Smooth muscle cell (in vitro differentiated cells): ENCODE results near the gene GLI1. TPM values are rescaled to one million over a fixed set of nuclear protein-coding genes. Genes with fewer than 3 reads are reported as not detected.
"Not testable (repeated sequence)": the region's sequence is repeated elsewhere in the genome, so short reads cannot be mapped to it uniquely, and the experiment has no call there.

ENCODE experiments used
- DNase-seq: peaks from one replicate; lab custom pipeline; 2025; ENCODE audit not compliant: unreplicated experiment; lab: John Stamatoyannopoulos, UW
- H2AFZ ChIP-seq: fragments of 200-600 bp; sonication (generic); 2 replicates; pipeline ENCODE4 v1.6.0; 2016; ENCODE audit warnings: antibody characterized with exemption, low read depth, mild to moderate bottlenecking
- H3F3A ChIP-seq: fragments of 200-600 bp; sonication (generic); 2 replicates; pipeline ENCODE4 v1.6.0; 2017; ENCODE audit warnings: antibody characterized with exemption, low read depth
- H3K27ac ChIP-seq: fragments of 200-600 bp; sonication (generic); 2 replicates; pipeline ENCODE4 v1.5.1; 2016; ENCODE audit warnings: low read depth, mild to moderate bottlenecking
- H3K27me3 ChIP-seq: fragments of 200-600 bp; sonication (generic); 2 replicates; pipeline ENCODE4 v1.6.1; 2016; ENCODE audit warnings: low read depth, mild to moderate bottlenecking
- H3K36me3 ChIP-seq: fragments of 200-600 bp; sonication (generic); 2 replicates; pipeline ENCODE4 v1.5.1; 2016; ENCODE audit warnings: low read depth
- H3K4me1 ChIP-seq: fragments of 200-600 bp; sonication (generic); 2 replicates; pipeline ENCODE4 v1.5.1; 2016; ENCODE audit warnings: low read depth
- H3K4me2 ChIP-seq: fragments of 200-600 bp; sonication (generic); 2 replicates; pipeline ENCODE4 v1.6.0; 2016; ENCODE audit warnings: mild to moderate bottlenecking
- H3K4me3 ChIP-seq: fragments of 200-600 bp; sonication (generic); 2 replicates; pipeline ENCODE4 v1.5.1; 2016; ENCODE audit warnings: mild to moderate bottlenecking
- H3K79me2 ChIP-seq: fragments of 200-600 bp; sonication (generic); 2 replicates; pipeline ENCODE4 v1.6.0; 2016; ENCODE audit warnings: low read depth, mild to moderate bottlenecking
- H3K9ac ChIP-seq: fragments of 200-600 bp; sonication (generic); 2 replicates; pipeline ENCODE4 v1.6.0; 2016; ENCODE audit warnings: low read depth
- H3K9me3 ChIP-seq: fragments of 200-600 bp; sonication (generic); replicated peaks from 2 replicates; pipeline ENCODE4 v1.5.1; 2016; ENCODE audit warnings: low read depth
- H4K20me1 ChIP-seq: fragments of 200-600 bp; sonication (generic); 2 replicates; pipeline ENCODE4 v1.6.0; 2016; ENCODE audit warnings: low read depth
- CTCF ChIP-seq: fragments of 200-600 bp; sonication (generic); IDR thresholded peaks from 2 replicates; pipeline ENCODE4 v1.5.1; 2017; ENCODE audit warnings: borderline replicate concordance, mild to moderate bottlenecking, antibody characterized with exemption; ENCODE audit not compliant: insufficient read depth, poor library complexity, severe bottlenecking
- WGBS: methylation state at CpG from one replicate; pipeline ENCODE4 v1.1.7; 2016; ENCODE audit warnings: low lambda C conversion rate; 5-methylcytosine and 5-hydroxymethylcytosine counted together
- polyA plus RNA-seq: library from polyadenylated mRNA; unstranded; fragments of >200 nt; fragmentation: Nextera tagmentation; extraction: Ambion mirVana; gene quantifications from 2 replicates; pipeline ENCODE4 v1.2.1, GENCODE V29; 2016
- total RNA-seq: library from RNA; depleted of rRNA; stranded (reverse); fragments of >200 nt; gene quantifications from 2 replicates; pipeline ENCODE4 v1.2.3, GENCODE V29; 2014

Gene GLI1
- total and polyA plus RNA-seq, 2 experiments from 2014 or later, result 0.50 to 1.4 TPM

DNA sequence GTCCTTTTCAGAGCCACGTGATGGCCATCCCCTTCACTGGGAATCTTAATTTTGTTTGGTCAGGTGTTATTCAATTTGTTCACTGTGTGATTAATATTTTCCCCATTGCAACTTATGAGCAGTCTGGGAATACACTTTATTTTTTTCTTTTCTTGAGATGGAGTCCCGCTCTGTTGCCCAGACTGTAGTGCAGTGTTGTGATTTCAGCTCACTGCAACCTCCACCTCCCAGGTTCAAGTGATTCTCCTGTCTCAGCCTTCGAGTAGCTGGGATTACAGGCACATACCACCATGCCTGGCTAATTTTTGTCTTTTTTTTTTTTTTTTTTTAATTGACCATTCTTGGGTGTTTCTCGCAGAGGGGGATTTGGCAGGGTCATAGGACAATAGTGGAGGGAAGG, 47.0 kb downstream of the GLI1 start:
- H3K9ac ChIP-seq, H2AFZ ChIP-seq, H3K27me3 ChIP-seq, H4K20me1 ChIP-seq, H3K4me3 ChIP-seq, H3K4me2 ChIP-seq, H3K36me3 ChIP-seq, H3K4me1 ChIP-seq, H3F3A ChIP-seq, H3K27ac ChIP-seq, H3K9me3 ChIP-seq, DNase-seq: not testable (repeated sequence)
- H3K79me2 ChIP-seq, result peaks cover 27% of the 10 kb centered on the region
- 100% methylated on average over 3 of the region's 4 CpGs for WGBS

- H3K36me3 ChIP-seq, H3K27me3 ChIP-seq, H3K4me3 ChIP-seq, H3K4me1 ChIP-seq, H3K9ac ChIP-seq, DNase-seq, H3K9me3 ChIP-seq, H3K27ac ChIP-seq, H3K4me2 ChIP-seq, H2AFZ ChIP-seq: not testable (repeated sequence)
- H4K20me1 ChIP-seq, result peaks cover 11% of the 10 kb centered on the region
- H3F3A ChIP-seq, result peaks cover 20% of the 10 kb centered on the region
- WGBS, result over 99% methylated on average over 24 of the region's 28 CpGs
- peaks cover 20% of the 10 kb centered on the region for H3K79me2 ChIP-seq
These were observed 48.2 kb downstream of the GLI1 start for GRCh38 chr12:57507796-57508195.

- no peak overlapping the region for H3K27ac ChIP-seq
- peaks cover 10% of the 10 kb centered on the region for H3K79me2 ChIP-seq
- 94% methylated on average over 4 of the region's 4 CpGs for WGBS
- H3K4me3 ChIP-seq, result no peak overlapping the region
- H4K20me1 ChIP-seq, result peaks cover 16% of the 10 kb centered on the region
- H3K36me3 ChIP-seq, result peaks cover 3% of the 10 kb centered on the region
- DNase-seq, result no peak
- H2AFZ ChIP-seq, result no peak overlapping the region
- no peaks in the 10 kb centered on the region for H3K9me3 ChIP-seq
- H3K4me2 ChIP-seq, result no peak overlapping the region
- H3K9ac ChIP-seq, result no peak overlapping the region
- no peak for TF ChIP-seq CTCF
- no peaks in the 10 kb centered on the region for H3K4me1 ChIP-seq
- peaks cover 41% of the 10 kb centered on the region for H3F3A ChIP-seq
- H3K27me3 ChIP-seq, result no peaks in the 10 kb centered on the region
These were observed 51.6 kb downstream of the GLI1 start for GRCh38 chr12:57511161-57511560.

DNA sequence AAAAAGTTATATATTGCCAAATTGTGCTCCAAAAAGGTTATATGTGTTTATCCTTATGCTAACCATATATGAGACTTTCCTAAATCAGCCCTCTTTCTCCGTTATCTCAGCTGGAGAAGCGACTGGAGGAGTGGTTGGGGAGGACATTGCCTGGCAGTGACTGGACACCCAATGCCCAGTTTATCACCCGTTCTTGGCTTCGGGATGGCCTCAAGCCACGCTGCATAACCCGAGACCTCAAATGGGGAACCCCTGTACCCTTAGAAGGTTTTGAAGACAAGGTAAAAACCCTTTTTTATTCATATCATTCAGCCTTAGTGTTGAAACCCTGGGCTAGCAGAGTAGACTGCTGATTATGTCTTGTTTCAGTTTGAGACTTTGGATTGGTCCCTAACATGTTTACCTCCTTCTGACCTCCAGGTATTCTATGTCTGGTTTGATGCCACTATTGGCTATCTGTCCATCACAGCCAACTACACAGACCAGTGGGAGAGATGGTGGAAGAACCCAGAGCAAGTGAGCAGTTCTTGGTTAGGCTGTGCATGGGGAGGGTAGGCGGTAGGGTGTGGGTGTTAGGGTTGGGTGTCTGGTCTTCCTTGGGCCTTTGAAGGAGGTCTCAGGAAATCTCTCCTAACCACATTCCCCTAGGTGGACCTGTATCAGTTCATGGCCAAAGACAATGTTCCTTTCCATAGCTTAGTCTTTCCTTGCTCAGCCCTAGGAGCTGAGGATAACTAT, 52.2 kb downstream of the GLI1 start:
- no peak overlapping the region for H3K27ac ChIP-seq
- no peak for TF ChIP-seq CTCF
- no peaks in the 10 kb centered on the region for H3K9me3 ChIP-seq
- H3K4me1 ChIP-seq, result no peaks in the 10 kb centered on the region
- no peak overlapping the region for H3K4me3 ChIP-seq
- H3K27me3 ChIP-seq, result no peaks in the 10 kb centered on the region
- H4K20me1 ChIP-seq, result peaks cover 18% of the 10 kb centered on the region
- no peak overlapping the region for H3K9ac ChIP-seq
- H2AFZ ChIP-seq, result no peak overlapping the region
- H3K4me2 ChIP-seq, result no peak overlapping the region
- peaks cover 44% of the 10 kb centered on the region for H3F3A ChIP-seq
- DNase-seq, result no peak
- peaks cover 9% of the 10 kb centered on the region for H3K79me2 ChIP-seq
- 96% methylated on average over 7 of the region's 7 CpGs for whole genome bisulfite sequencing
- H3K36me3 ChIP-seq, result peaks cover 5% of the 10 kb centered on the region
